ENCODE results near the gene CHST8.

CHST8 gene

DNA sequence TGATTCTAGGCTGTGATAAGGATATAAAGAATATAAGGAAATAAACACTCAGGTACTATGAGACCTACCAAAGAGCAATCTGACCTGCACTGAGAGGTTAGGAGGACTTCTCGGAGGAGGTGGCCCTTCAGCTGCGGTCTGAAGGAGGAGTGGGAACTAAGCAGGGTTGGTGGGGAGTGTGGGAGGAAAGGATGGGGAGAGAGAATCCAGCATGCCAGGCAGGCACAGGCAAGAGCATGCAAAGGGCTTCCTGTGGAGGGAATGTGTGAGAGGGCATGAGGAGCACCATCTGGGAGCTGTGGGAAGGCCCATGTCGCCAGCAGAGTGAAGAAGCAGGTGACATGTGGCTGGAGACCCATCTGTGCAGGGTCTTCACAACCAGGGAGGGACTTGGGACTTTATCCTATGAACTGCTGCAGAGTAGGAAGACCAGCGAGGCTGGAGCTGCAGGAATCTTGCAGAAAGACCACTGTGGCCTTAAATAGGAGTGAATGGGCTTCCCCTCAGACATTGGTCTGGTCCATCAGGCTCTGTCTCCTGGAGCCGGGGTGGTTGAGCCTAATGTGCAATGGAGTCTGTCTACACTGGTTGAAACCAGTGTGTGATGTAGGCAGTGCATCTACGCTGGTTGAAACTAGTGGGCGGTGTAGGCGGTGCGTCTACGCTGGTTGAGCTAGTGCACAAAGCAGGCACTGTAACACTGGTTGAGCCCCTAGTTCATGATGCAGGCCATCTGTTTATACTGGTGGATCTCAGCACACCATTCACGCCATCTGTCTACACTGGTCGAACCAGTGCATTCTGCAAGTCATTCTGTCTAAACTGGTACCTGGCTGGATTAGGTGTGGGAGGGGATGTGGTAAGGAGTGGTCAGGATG, 6.4 kb downstream of the CHST8 start:
- DNase-seq: no peak
- no peaks in the 10 kb centered on the region for H3K36me3 ChIP-seq
- H3K9me3 ChIP-seq: no peaks in the 10 kb centered on the region
- H3K4me1 ChIP-seq: no peaks in the 10 kb centered on the region
- peaks cover 5% of the 10 kb centered on the region for H3K27me3 ChIP-seq
- no peak overlapping the region for H3K4me3 ChIP-seq (ENCODE audit: low read depth, low read length)
- TF ChIP-seq, protein P1, sequence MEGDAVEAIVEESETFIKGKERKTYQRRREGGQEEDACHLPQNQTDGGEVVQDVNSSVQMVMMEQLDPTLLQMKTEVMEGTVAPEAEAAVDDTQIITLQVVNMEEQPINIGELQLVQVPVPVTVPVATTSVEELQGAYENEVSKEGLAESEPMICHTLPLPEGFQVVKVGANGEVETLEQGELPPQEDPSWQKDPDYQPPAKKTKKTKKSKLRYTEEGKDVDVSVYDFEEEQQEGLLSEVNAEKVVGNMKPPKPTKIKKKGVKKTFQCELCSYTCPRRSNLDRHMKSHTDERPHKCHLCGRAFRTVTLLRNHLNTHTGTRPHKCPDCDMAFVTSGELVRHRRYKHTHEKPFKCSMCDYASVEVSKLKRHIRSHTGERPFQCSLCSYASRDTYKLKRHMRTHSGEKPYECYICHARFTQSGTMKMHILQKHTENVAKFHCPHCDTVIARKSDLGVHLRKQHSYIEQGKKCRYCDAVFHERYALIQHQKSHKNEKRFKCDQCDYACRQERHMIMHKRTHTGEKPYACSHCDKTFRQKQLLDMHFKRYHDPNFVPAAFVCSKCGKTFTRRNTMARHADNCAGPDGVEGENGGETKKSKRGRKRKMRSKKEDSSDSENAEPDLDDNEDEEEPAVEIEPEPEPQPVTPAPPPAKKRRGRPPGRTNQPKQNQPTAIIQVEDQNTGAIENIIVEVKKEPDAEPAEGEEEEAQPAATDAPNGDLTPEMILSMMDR (IDR thresholded peaks at IDR 0.05; ENCODE audit: low read depth, low read length): no peak

DNA sequence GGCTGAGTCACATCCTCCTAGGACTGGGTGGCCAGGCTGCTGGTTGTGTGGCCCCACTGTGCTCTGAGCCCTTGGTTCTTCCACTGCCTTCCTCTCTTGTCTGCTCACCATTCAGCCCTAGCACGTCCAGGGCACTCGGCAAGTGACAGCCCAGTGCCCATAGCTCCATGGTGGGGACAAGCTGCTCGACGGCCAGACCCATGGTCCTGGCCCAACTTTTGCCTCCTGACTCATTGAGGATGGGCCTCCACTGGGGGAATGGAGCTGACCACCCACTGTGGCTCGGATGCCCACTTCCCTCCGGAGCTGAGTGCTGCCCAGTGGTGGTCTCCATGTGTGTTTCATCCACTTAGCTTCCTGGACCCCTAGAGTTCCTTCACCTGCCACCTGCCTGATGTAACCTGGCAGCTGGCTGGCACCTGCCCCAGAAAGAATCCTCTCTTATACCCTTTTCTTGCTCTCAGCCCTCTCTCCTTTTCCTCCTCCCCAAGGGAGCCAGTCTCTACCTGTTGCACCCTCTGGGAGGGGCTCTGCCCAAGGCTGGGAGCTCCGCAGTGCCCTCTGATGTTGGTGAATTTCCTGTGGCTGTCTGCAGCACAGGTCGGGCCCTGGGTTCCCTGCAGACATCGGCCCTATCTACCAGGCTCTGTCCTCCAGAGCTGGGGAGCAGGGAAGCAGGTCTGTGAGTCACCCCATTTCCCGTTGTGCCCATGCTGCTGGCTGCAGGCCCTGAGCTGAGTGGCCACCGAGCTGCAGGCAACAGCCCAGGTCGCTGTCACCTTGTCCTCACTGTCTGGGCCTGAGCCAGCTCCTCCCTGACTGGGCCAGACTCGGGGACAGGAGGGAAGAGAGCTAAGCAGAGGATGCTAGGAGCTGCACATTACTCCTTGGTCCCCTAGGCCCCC, 7.4 kb downstream of the CHST8 start:
- Histone ChIP-seq H3K4me1 (no peaks in the 10 kb centered on the region), H3K4me3 (ENCODE audit: low read depth, low read length) (no peak overlapping the region), H3K9me3 (no peaks in the 10 kb centered on the region; the same call in 1 of the 2 replicates), H3K27me3 (no peaks in the 10 kb centered on the region), H3K36me3 (no peaks in the 10 kb centered on the region)
- DNase-seq: no peak
- TF ChIP-seq, protein P1 (IDR thresholded peaks at IDR 0.05; ENCODE audit: low read depth, low read length): no peak

DNA sequence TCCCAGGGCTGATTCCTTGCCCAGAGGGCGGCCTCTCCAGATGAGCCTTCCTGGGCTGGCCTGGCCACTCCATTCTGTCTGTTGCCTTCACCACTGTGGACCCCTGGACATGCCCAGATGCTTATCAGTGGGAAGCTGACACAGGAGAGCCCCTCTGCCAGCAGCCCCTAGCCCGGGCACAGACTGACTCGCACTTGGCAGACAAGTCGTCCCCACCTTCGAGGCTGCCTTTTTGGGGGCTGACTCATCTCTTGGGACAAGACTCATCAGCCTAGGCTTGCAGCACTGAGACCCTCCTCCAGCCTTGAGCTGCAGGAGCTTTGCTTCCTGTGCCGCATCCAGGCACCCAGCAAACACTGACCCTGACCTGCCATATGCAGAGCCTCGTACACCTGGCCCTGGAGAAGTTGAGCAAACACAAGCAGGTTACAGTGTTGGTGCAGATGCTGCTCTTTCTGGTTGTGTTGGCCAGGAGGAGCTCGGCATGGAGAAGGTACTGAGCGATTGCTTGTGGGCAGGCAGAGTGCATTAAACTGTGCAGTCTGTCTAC, 8.1 kb downstream of the CHST8 start:
- no peaks in the 10 kb centered on the region for H3K4me1 ChIP-seq

DNA sequence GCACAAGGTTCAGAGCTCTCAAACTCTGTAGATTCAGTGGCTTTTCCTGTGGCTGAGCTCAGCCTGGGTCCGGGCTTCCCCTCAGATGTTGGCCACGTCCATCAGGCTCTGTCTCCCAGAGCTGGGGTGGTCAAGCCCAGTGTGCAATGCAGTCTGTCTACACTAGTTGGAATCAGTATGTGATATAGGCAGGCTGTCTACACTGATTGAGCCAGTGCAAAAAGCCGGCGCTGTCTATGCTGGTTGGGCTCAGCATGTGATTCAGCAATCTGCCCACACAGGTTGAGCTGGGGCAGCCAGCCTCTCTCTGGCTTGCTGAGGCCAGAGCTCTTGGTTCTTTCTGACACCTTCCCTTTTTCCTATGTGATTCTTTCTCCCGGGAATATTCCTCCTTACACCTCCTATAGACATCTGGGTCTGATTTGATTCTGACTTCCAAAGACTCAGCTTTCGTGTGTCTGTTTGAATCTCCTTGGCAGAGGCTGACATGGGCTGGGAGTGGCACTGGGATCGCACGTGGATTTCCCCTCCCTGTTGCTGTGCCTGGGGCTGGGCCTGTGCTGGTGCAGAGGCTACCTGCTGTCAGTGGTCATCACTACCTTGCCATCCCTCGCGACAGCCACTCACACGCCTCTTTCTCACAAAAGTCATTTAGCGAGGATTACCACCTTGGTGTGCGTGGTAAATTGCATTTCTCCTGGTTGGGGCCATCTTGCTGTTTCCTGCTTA, 9.3 kb downstream of the CHST8 start:
- H3K4me1 ChIP-seq: no peaks in the 10 kb centered on the region
- H3K27me3 ChIP-seq: no peaks in the 10 kb centered on the region
- no peak for DNase-seq
- TF ChIP-seq, protein P1 (IDR thresholded peaks at IDR 0.05; ENCODE audit: low read depth, low read length): no peak
- H3K4me3 ChIP-seq (ENCODE audit: low read depth, low read length): no peak overlapping the region
- H3K36me3 ChIP-seq: no peaks in the 10 kb centered on the region
- H3K9me3 ChIP-seq: no peaks in the 10 kb centered on the region; the same call in 1 of the 2 replicates

More for the DNA sequence above, 8.1 kb downstream of the CHST8 start:
- H3K27me3 ChIP-seq: no peaks in the 10 kb centered on the region
- H3K9me3 ChIP-seq: no peaks in the 10 kb centered on the region; the same call in 1 of the 2 replicates
- TF ChIP-seq, protein P1 (IDR thresholded peaks at IDR 0.05; ENCODE audit: low read depth, low read length): no peak
- DNase-seq: no peak
- H3K4me3 ChIP-seq (ENCODE audit: low read depth, low read length): no peak overlapping the region
- H3K36me3 ChIP-seq: no peaks in the 10 kb centered on the region

DNA sequence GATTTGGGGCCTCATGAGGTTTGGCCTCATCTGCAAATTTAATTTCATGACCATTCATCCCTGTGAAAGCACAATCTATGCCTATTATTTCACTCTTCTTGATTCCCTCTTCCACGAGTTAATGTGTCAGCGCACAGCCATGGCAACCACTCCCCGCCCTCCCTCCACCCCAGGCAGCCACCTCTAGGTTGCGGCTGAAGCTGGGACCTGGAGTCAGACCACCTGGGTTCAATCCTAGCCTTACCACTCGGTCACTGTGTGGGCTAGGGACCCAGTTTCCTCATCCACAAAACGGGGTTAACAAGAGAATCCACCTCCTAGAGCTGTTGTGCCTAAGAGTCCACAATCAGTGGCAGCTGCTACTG, 9.8 kb downstream of the CHST8 start:
- H3K4me1 ChIP-seq: no peaks in the 10 kb centered on the region
- H3K4me3 ChIP-seq (ENCODE audit: low read depth, low read length): no peak overlapping the region
- no peaks in the 10 kb centered on the region for H3K27me3 ChIP-seq
- no peaks in the 10 kb centered on the region for H3K36me3 ChIP-seq
- no peak for DNase-seq
- H3K9me3 ChIP-seq: no peaks in the 10 kb centered on the region; the same call in 1 of the 2 replicates
- TF ChIP-seq, protein P1 (IDR thresholded peaks at IDR 0.05; ENCODE audit: low read depth, low read length): no peak
